Transverse colon (tissue), 4 donors: ENCODE measurements around the gene SLC22A6. TPM values are rescaled to one million over a fixed set of nuclear protein-coding genes. Genes with fewer than 3 reads are reported as not detected.

Experiments used
- DNase-seq: peaks from one replicate; pipeline ENCODE4 v3.0.0-alpha.2; 2019
- H3K27ac ChIP-seq, 4 donors: fragments of 200-600 bp; sonication (generic); 2 replicates each; pipeline ENCODE4 v1.5.1; 2016 to 2018; ENCODE audit warnings: inconsistent platforms in 4 of 4
- H3K27me3 ChIP-seq: fragments of 200-600 bp; sonication (generic); 2 replicates; pipeline ENCODE4 v1.5.1; 2017; ENCODE audit warnings: inconsistent platforms
- H3K36me3 ChIP-seq, 4 donors: fragments of 200-600 bp; sonication (generic); 2 replicates each; pipeline ENCODE4 v1.5.1; 2017 to 2019; ENCODE audit warnings: inconsistent platforms in 4 of 4
- H3K4me1 ChIP-seq, 4 donors: fragments of 200-600 bp; sonication (generic); 2 replicates each; pipeline ENCODE4 v1.5.1; 2017 to 2020; ENCODE audit warnings: inconsistent platforms in 4 of 4
- H3K4me3 ChIP-seq, 4 donors: fragments of 200-600 bp; sonication (generic); 1 replicate in 1 of 4; 2 replicates in 3 of 4; pipeline versions ENCODE4 v1.5.1 to v1.6.1; 2017 to 2019; ENCODE audit warnings: inconsistent platforms in 4 of 4
- H3K9me3 ChIP-seq, 2 donors: fragments of 200-600 bp; sonication (generic); 2 replicates each; pipeline ENCODE4 v1.5.1; 2017 to 2019; ENCODE audit warnings: inconsistent platforms in 2 of 2
- CTCF ChIP-seq, 5 experiments: fragments of 200-600 bp in 3 of 5; fragments of 450-650 bp in 2 of 5; sonication (generic) in 3 of 5; IDR thresholded peaks; 1 replicate in 2 of 5; 2 replicates in 3 of 5; pipeline ENCODE4 v1.5.1; 2016 to 2017; ENCODE audit warnings: antibody characterized with exemption in 5 of 5, inconsistent platforms in 3 of 5, mild to moderate bottlenecking in 2 of 5, moderate library complexity in 1 of 5
- EP300 ChIP-seq: sonication (generic); formaldehyde crosslinking; IDR thresholded peaks from one replicate; pipeline ENCODE4 v1.6.1; 2017; ENCODE audit warnings: antibody characterized with exemption, low read depth
- POLR2A ChIP-seq: fragments of 450-650 bp; IDR thresholded peaks from one replicate; pipeline ENCODE4 v1.6.1; 2016; ENCODE audit warnings: antibody characterized with exemption, mild to moderate bottlenecking, moderate library complexity
- POLR2AphosphoS5 ChIP-seq, 3 donors: sonication (generic); formaldehyde crosslinking; IDR thresholded peaks; one replicate each; pipeline ENCODE4 v1.6.1; 2016; ENCODE audit warnings: antibody characterized with exemption in 3 of 3
- WGBS, 2 donors: methylation state at CpG; one replicate each; pipeline ENCODE4 v1.1.5; 2018; ENCODE audit warnings: low coverage in 1 of 2; 5-methylcytosine and 5-hydroxymethylcytosine counted together
- in situ Hi-C, 4 donors: fragments of 200-750 bp; cut with MboI; loops; one replicate each; pipeline versions ENCODE4 v1.15.0 to v1.15.1; 2017; ENCODE audit warnings: low sequenced_read_pairs in 3 of 4, low pct_ligation_motif_present in 1 of 4, low pct_unique_long_range_greater_than_20kb in 1 of 4
- intact Hi-C: fragments of 100-400 bp; cut with DNase I; formaldehyde crosslinking; loops from one replicate; pipeline ENCODE4 v1.15.1; 2023; ENCODE audit warnings: low total_unique reads
- total RNA-seq, 4 donors: library from RNA; depleted of rRNA; stranded (reverse); fragments of >200 nt; gene quantifications; one replicate each; pipeline ENCODE4 v1.1.0, GENCODE V29; 2016

Gene SLC22A6
- total RNA-seq, 4 donors from 2014 or later, result not detected

- 77% methylated on average over 5 of the region's 5 CpGs; no CpG with 5 or more reads in 1 of the 2 donors for WGBS, 2 donors
- H3K4me3 ChIP-seq, result no peak overlapping the region
- in situ Hi-C loops, result no loop called here
These were observed 3.5 kb upstream of the SLC22A6 start for GRCh38 chr11:62988276-62988675.

GRCh38 chr11:62985041-62985750 is 429 bp upstream of the SLC22A6 start:
- Histone ChIP-seq H3K27me3 (no peaks in the 10 kb centered on the region), H3K9me3 (no peaks in the 10 kb centered on the region), H3K4me1 (no peaks in the 10 kb centered on the region), H3K4me3 (no peak overlapping the region), H3K36me3 (no peaks in the 10 kb centered on the region), H3K27ac (no peak overlapping the region)
- intact Hi-C loops, result no loop called here
- in situ Hi-C loops, result no loop called here
- 87 to 93% methylated on average over 3 of the region's 3 CpGs for WGBS, 2 donors
- no peak for TF ChIP-seq POLR2A
- no peak for TF ChIP-seq EP300
- no peak for DNase-seq

More at GRCh38 chr11:62988276-62988675, 3.5 kb upstream of the SLC22A6 start:
- no peaks in the 10 kb centered on the region for H3K27me3 ChIP-seq
- H3K9me3 ChIP-seq, result no peaks in the 10 kb centered on the region
- intact Hi-C loops, result no loop called here
- no peak overlapping the region for H3K27ac ChIP-seq
- no peaks in the 10 kb centered on the region for H3K36me3 ChIP-seq
- TF ChIP-seq POLR2AphosphoS5 (IDR thresholded peaks at IDR 0.05) (no peak), POLR2A (no peak), EP300 (no peak), CTCF (IDR thresholded peaks at IDR 0.05) (no peak)
- H3K4me1 ChIP-seq, result no peaks in the 10 kb centered on the region
- no peak for DNase-seq

- TF ChIP-seq CTCF (IDR thresholded peaks at IDR 0.05), result no peak
- TF ChIP-seq POLR2A, result no peak
- TF ChIP-seq POLR2AphosphoS5 (IDR thresholded peaks at IDR 0.05), result no peak
- no peak for TF ChIP-seq EP300
- no peak overlapping the region for H3K4me3 ChIP-seq
- H3K36me3 ChIP-seq, result no peaks in the 10 kb centered on the region
- H3K27me3 ChIP-seq, result no peaks in the 10 kb centered on the region
- intact Hi-C loops, result no loop called here
- no peak overlapping the region for H3K27ac ChIP-seq
- H3K9me3 ChIP-seq, result no peaks in the 10 kb centered on the region
- in situ Hi-C loops, result no loop called here
- no peaks in the 10 kb centered on the region for H3K4me1 ChIP-seq
- 94 to 97% methylated on average over 5 to 13 of the region's 13 CpGs for WGBS, 2 donors
- DNase-seq, result no peak
These were observed 1.1 kb downstream of the SLC22A6 start for GRCh38 chr11:62983536-62984199.

- in situ Hi-C loops (no loop called here), intact Hi-C loops (no loop called here)
- WGBS, 2 donors, result 86% methylated on average over 7 of the region's 7 CpGs; no CpG with 5 or more reads in 1 of the 2 donors
- H3K9me3 ChIP-seq, result no peaks in the 10 kb centered on the region
- H3K4me3 ChIP-seq, result no peak overlapping the region
- DNase-seq, result no peak
- no peaks in the 10 kb centered on the region for H3K4me1 ChIP-seq
- no peaks in the 10 kb centered on the region for H3K36me3 ChIP-seq
- no peaks in the 10 kb centered on the region for H3K27me3 ChIP-seq
- no peak for TF ChIP-seq CTCF (IDR thresholded peaks at IDR 0.05)
- no peak for TF ChIP-seq EP300
- no peak for TF ChIP-seq POLR2AphosphoS5 (IDR thresholded peaks at IDR 0.05)
- TF ChIP-seq POLR2A, result no peak
- no peak overlapping the region for H3K27ac ChIP-seq
These were observed 3.0 kb downstream of the SLC22A6 start for GRCh38 chr11:62981743-62982142.
